OCI-LY7 (cell line): ENCODE data around the gene XPNPEP2. TPM values are rescaled to one million over a fixed set of nuclear protein-coding genes. Genes with fewer than 3 reads are reported as not detected.
A peak's percentile ranks its signal among the peaks of the same experiment; 100 is the strongest.

Source experiments
- BruUV-seq: library from RNA; stranded (reverse); fragments of 400-500 nt; replicated peaks from 2 replicates; lab custom pipeline; 2021; lab: Mats Ljungman, UMichigan
- CTCF ChIA-PET: fragments of 300-600 bp; sonication (Branson Sonifier 250); formaldehyde crosslinking; loops from one replicate; lab custom pipeline; 2022; ENCODE audit warnings: antibody characterized with exemption; ENCODE audit not compliant: unreplicated experiment; lab: Charles Lee
- POLR2A ChIA-PET: fragments of 300-600 bp; sonication (Branson Sonifier 250); formaldehyde crosslinking; loops from one replicate; lab custom pipeline; 2022; ENCODE audit warnings: antibody characterized with exemption; lab: Charles Lee
- DNase-seq: peaks from one replicate; pipeline ENCODE4 v3.0.0-alpha.2; 2015; ENCODE audit warnings: low spot score
- H2AFZ ChIP-seq: fragments of 200-600 bp; sonication (generic), shearing (Covaris generic); 2 replicates; pipeline ENCODE4 v1.6.1; 2014; ENCODE audit warnings: mild to moderate bottlenecking, antibody characterized with exemption, low read length, moderate library complexity
- H3K27ac ChIP-seq: fragments of 200-600 bp; sonication (generic); 2 replicates; pipeline ENCODE4 v1.5.1; 2014; ENCODE audit warnings: mixed run types, low read depth, mild to moderate bottlenecking, moderate library complexity, low read length, inconsistent platforms; ENCODE audit not compliant: poor library complexity, severe bottlenecking
- H3K36me3 ChIP-seq: fragments of 200-600 bp; sonication (generic); 2 replicates; pipeline ENCODE4 v1.6.1; 2014; ENCODE audit warnings: mild to moderate bottlenecking, antibody characterized with exemption, low read length, moderate library complexity, mixed read lengths; ENCODE audit not compliant: insufficient read depth
- H3K4me1 ChIP-seq: fragments of 200-600 bp; sonication (generic); 2 replicates; pipeline ENCODE4 v1.5.1; 2014; ENCODE audit warnings: mild to moderate bottlenecking, low read length; ENCODE audit not compliant: insufficient read depth, poor library complexity, severe bottlenecking
- H3K4me2 ChIP-seq: fragments of 200-600 bp; sonication (generic); 2 replicates; pipeline ENCODE4 v1.6.1; 2014; ENCODE audit warnings: mild to moderate bottlenecking, low read length
- H3K4me3 ChIP-seq: fragments of 200-600 bp; sonication (generic); 2 replicates; pipeline ENCODE4 v1.5.1; 2014; ENCODE audit warnings: mild to moderate bottlenecking, low read depth, low read length; ENCODE audit not compliant: poor library complexity, severe bottlenecking
- H3K79me2 ChIP-seq: fragments of 200-600 bp; sonication (generic); 2 replicates; pipeline ENCODE4 v1.6.1; 2016; ENCODE audit warnings: low read depth, mild to moderate bottlenecking, low read length, moderate library complexity, mixed read lengths; ENCODE audit not compliant: insufficient read depth
- H3K9me2 ChIP-seq: fragments of 200-600 bp; sonication (generic); 2 replicates; pipeline ENCODE4 v1.6.1; 2016; ENCODE audit warnings: mild to moderate bottlenecking, low read length, mixed read lengths; ENCODE audit not compliant: insufficient read depth
- H3K9me3 ChIP-seq: fragments of 200-600 bp; sonication (generic); 2 replicates; pipeline ENCODE4 v1.6.1; 2014; ENCODE audit warnings: mild to moderate bottlenecking, mixed run types, low read length, mixed read lengths
- H4K20me1 ChIP-seq: fragments of 200-600 bp; sonication (generic); 2 replicates; pipeline ENCODE4 v1.6.1; 2014; ENCODE audit warnings: mild to moderate bottlenecking, antibody characterized with exemption, low read length, moderate library complexity, mixed read lengths; ENCODE audit not compliant: insufficient read depth
- EZH2phosphoT487 ChIP-seq: fragments of 200-600 bp; sonication (generic); IDR thresholded peaks from 2 replicates; pipeline ENCODE4 v1.6.1; 2018; ENCODE audit warnings: low read depth, borderline replicate concordance, mild to moderate bottlenecking, mixed run types, antibody characterized with exemption, low read length, moderate library complexity, mixed read lengths
- intact Hi-C: fragments of 100-400 bp; cut with micrococcal nuclease; formaldehyde crosslinking; loops from one replicate; pipeline ENCODE4 v1.10.0; 2022; ENCODE audit not compliant: unreplicated experiment
- total RNA-seq, 2 experiments: library from RNA; depleted of rRNA in 1 of 2; stranded (reverse); fragments of >200 nt in 1 of 2; shearing (Covaris generic) in 1 of 2; gene quantifications; 2 replicates each; pipeline ENCODE4 v1.2.3, GENCODE V29; 2014 to 2022
- TF ChIP-seq, protein P1 (sequence below): fragments of 200-600 bp; sonication (generic); conservative IDR thresholded peaks from 2 replicates; pipeline ENCODE4 v1.5.1; 2014; ENCODE audit warnings: mild to moderate bottlenecking, antibody characterized with exemption, low read length, moderate library complexity, mixed read lengths

Gene XPNPEP2
- total RNA-seq, 2 experiments from 2014 or later: not detected

DNA sequence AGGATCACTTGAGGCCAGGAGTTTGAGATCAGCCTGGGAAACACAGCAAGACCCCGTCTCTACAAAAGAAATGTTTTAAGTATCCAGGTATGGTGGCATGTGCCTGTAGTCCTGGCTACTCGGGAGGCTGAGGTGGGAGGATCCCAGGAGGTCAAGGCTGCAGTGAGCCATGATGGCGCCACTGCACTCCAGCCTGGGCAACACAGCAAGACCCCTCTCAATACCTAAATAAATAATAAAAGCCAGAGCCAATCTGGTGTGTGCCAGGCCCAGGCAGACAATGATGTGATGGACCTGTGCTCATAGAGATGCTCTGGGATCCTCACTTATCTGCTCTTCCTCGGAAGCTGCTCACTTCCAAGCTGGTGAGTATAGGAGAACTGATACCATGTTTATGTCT lies 22.8 kb downstream of the XPNPEP2 start:
- Histone ChIP-seq H3K4me1 (peaks cover 59% of the 10 kb centered on the region), H3K9me3 (no peaks in the 10 kb centered on the region), H4K20me1 (no peaks in the 10 kb centered on the region), H3K27ac (no peak overlapping the region), H3K79me2 (no peaks in the 10 kb centered on the region), H3K9me2 (no peaks in the 10 kb centered on the region), H3K4me2 (no peak overlapping the region), H3K36me3 (no peaks in the 10 kb centered on the region), H2AFZ (no peak overlapping the region), H3K4me3 (no peak overlapping the region)
- no peak for DNase-seq
- POLR2A ChIA-PET: interaction anchor here (0.8 to 2.6 kb wide), 2 partner anchors 10 to 11 kb away, joined by 3 to 13 read pairs; no protein-coding TSS in a partner anchor
- intact Hi-C loops: no loop called here
- TF ChIP-seq, protein P1, sequence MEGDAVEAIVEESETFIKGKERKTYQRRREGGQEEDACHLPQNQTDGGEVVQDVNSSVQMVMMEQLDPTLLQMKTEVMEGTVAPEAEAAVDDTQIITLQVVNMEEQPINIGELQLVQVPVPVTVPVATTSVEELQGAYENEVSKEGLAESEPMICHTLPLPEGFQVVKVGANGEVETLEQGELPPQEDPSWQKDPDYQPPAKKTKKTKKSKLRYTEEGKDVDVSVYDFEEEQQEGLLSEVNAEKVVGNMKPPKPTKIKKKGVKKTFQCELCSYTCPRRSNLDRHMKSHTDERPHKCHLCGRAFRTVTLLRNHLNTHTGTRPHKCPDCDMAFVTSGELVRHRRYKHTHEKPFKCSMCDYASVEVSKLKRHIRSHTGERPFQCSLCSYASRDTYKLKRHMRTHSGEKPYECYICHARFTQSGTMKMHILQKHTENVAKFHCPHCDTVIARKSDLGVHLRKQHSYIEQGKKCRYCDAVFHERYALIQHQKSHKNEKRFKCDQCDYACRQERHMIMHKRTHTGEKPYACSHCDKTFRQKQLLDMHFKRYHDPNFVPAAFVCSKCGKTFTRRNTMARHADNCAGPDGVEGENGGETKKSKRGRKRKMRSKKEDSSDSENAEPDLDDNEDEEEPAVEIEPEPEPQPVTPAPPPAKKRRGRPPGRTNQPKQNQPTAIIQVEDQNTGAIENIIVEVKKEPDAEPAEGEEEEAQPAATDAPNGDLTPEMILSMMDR: no peak
- CTCF ChIA-PET: no interaction called here
- BruUV-seq: no TSS peak

DNA sequence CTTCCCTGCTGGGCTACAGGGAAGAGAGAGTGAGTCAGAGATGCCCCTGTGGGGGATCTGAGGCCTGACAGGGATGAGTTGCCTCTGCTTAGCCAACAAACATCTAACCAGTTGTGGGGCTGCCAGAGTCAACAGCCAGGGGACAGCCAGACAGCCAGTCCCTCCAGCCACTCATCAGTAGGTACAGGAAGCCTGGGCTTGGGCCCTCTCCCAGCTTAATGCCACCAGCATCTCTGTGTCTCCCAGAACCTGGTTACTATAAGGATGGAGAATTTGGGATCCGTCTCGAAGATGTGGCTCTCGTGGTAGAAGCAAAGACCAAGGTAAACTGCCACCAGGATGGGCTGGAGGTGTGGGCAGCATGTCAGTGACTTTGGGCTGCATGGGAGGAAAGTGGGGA lies 23.7 kb downstream of the XPNPEP2 start:
- CTCF ChIA-PET: no interaction called here
- Histone ChIP-seq H4K20me1 (no peaks in the 10 kb centered on the region), H3K9me3 (no peaks in the 10 kb centered on the region), H2AFZ (no peak overlapping the region), H3K4me1 (peaks cover 66% of the 10 kb centered on the region), H3K4me2 (no peak overlapping the region), H3K27ac (no peak overlapping the region), H3K79me2 (no peaks in the 10 kb centered on the region), H3K4me3 (no peak overlapping the region), H3K9me2 (no peaks in the 10 kb centered on the region), H3K36me3 (no peaks in the 10 kb centered on the region)
- intact Hi-C loops: no loop called here
- POLR2A ChIA-PET: interaction anchor here (1.7 to 2.6 kb wide), 2 partner anchors 10 to 16 kb away, joined by 4 to 13 read pairs; no protein-coding TSS in a partner anchor
- no peak for DNase-seq
- TF ChIP-seq, protein P1: no peak
- TF ChIP-seq EZH2phosphoT487: no peak
- no TSS peak for BruUV-seq

- no peaks in the 10 kb centered on the region for H3K79me2 ChIP-seq
- H3K9me3 ChIP-seq: no peaks in the 10 kb centered on the region
- H3K4me3 ChIP-seq: no peak overlapping the region
- TF ChIP-seq, protein P1: no peak
- no peak for TF ChIP-seq EZH2phosphoT487
- H3K4me1 ChIP-seq: peaks cover 68% of the 10 kb centered on the region
- intact Hi-C loops: no loop called here
- peak overlapping the region; percentile 30; the same call in 1 of the 2 replicates for H2AFZ ChIP-seq
- no peaks in the 10 kb centered on the region for H3K9me2 ChIP-seq
- CTCF ChIA-PET: no interaction called here
- POLR2A ChIA-PET: interaction anchor here (0.6 to 2.6 kb wide), 6 partner anchors 9 to 24 kb away, joined by 3 to 13 read pairs (median 4); no protein-coding TSS in a partner anchor
- H3K4me2 ChIP-seq: no peak overlapping the region
- H4K20me1 ChIP-seq: no peaks in the 10 kb centered on the region
- BruUV-seq: no TSS peak
- no peak for DNase-seq
- H3K27ac ChIP-seq: no peak overlapping the region
- no peaks in the 10 kb centered on the region for H3K36me3 ChIP-seq
These were observed 24.9 kb downstream of the XPNPEP2 start for GRCh38 chrX:129763666-129764065.
